Uterus (tissue), 4 donors: Measurements from ENCODE around the gene CPT1A. TPM values are rescaled to one million over a fixed set of nuclear protein-coding genes. Genes with fewer than 3 reads are reported as not detected.

Experiments used
- DNase-seq, 2 donors: peaks; one replicate each; pipeline ENCODE4 v3.0.0-alpha.2; 2019 to 2020
- H3K27ac ChIP-seq, 2 donors: fragments of 200-600 bp; sonication (generic); 1 replicate in 1 of 2; 2 replicates in 1 of 2; pipeline ENCODE4 v1.5.1; 2016 to 2018
- H3K27me3 ChIP-seq, 2 donors: fragments of 200-600 bp; sonication (generic); one replicate each; pipeline ENCODE4 v1.5.1; 2018 to 2019; ENCODE audit warnings: control low read depth in 1 of 2
- H3K36me3 ChIP-seq, 2 donors: fragments of 200-600 bp; sonication (generic); one replicate each; pipeline ENCODE4 v1.5.1; 2019; ENCODE audit warnings: control low read depth in 1 of 2
- H3K4me1 ChIP-seq, 2 donors: fragments of 200-600 bp; sonication (generic); one replicate each; pipeline ENCODE4 v1.5.1; 2018 to 2019; ENCODE audit warnings: control low read depth in 1 of 2
- H3K4me3 ChIP-seq, 2 donors: fragments of 200-600 bp; sonication (generic); 1 replicate in 1 of 2; 2 replicates in 1 of 2; pipeline ENCODE4 v1.5.1; 2018 to 2019; ENCODE audit warnings: mild to moderate bottlenecking in 1 of 2
- H3K9me3 ChIP-seq, 2 donors: fragments of 200-600 bp; sonication (generic); one replicate each; pipeline ENCODE4 v1.5.1; 2019; ENCODE audit warnings: control low read depth in 1 of 2
- POLR2A ChIP-seq, 2 donors: fragments of 450-650 bp; IDR thresholded peaks; one replicate each; pipeline ENCODE4 v1.6.1; 2016; ENCODE audit warnings: antibody characterized with exemption in 2 of 2, mild to moderate bottlenecking in 1 of 2, moderate library complexity in 1 of 2
- intact Hi-C: fragments of 100-400 bp; cut with DNase I; formaldehyde crosslinking; loops from one replicate; pipeline ENCODE4 v1.15.1; 2023; ENCODE audit warnings: low total_unique reads
- total RNA-seq, 4 donors: library from RNA; depleted of rRNA in 3 of 4; stranded (reverse); fragments of >200 nt in 3 of 4; gene quantifications; one replicate each; pipeline versions ENCODE4 v1.1.0 to v1.2.4, GENCODE V29; 2014 to 2023
- TF ChIP-seq, protein P1 (sequence below), 4 experiments: fragments of 200-600 bp in 2 of 4; fragments of 450-650 bp in 2 of 4; sonication (generic) in 2 of 4; IDR thresholded peaks; one replicate each; pipeline ENCODE4 v1.5.1; 2016 to 2019; ENCODE audit warnings: antibody characterized with exemption in 4 of 4, mild to moderate bottlenecking in 2 of 4, moderate library complexity in 1 of 4
- donor health status: DM: yes; HTN: yes; CAD: no.

CPT1A gene
- total RNA-seq, 4 donors from 2014 or later = 27.2 to 125 (median 67.9) TPM

DNA sequence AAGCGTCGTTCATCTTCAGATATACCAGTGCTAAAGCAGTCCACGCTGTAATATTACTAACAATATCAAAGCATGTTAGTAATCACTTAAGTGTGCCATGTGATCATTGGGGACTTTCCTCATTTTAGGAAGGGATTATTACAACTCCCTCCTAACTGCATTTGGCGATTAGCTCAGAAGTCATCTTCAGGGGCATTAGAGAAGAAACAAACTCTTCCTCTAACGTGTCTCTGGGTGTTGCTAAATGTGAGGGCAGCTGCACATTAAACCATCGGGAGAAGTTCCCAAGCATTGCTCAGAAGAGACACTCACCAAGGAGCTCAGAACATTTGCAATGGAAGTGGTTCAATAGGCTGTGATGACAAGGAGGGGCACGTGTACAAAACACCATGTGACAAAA, 107.6 kb downstream of the CPT1A start:
- Histone ChIP-seq H3K9me3 (no peaks in the 10 kb centered on the region), H3K27ac (no peak overlapping the region), H3K4me3 (no peak overlapping the region), H3K36me3 (no peaks in the 10 kb centered on the region), H3K4me1 (no peaks in the 10 kb centered on the region), H3K27me3 (no peaks in the 10 kb centered on the region)
- intact Hi-C loops = no loop called here
- TF ChIP-seq, protein P1, sequence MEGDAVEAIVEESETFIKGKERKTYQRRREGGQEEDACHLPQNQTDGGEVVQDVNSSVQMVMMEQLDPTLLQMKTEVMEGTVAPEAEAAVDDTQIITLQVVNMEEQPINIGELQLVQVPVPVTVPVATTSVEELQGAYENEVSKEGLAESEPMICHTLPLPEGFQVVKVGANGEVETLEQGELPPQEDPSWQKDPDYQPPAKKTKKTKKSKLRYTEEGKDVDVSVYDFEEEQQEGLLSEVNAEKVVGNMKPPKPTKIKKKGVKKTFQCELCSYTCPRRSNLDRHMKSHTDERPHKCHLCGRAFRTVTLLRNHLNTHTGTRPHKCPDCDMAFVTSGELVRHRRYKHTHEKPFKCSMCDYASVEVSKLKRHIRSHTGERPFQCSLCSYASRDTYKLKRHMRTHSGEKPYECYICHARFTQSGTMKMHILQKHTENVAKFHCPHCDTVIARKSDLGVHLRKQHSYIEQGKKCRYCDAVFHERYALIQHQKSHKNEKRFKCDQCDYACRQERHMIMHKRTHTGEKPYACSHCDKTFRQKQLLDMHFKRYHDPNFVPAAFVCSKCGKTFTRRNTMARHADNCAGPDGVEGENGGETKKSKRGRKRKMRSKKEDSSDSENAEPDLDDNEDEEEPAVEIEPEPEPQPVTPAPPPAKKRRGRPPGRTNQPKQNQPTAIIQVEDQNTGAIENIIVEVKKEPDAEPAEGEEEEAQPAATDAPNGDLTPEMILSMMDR (IDR thresholded peaks at IDR 0.05) = no peak
- TF ChIP-seq POLR2A (IDR thresholded peaks at IDR 0.05) = no peak
- DNase-seq = no peak

DNA sequence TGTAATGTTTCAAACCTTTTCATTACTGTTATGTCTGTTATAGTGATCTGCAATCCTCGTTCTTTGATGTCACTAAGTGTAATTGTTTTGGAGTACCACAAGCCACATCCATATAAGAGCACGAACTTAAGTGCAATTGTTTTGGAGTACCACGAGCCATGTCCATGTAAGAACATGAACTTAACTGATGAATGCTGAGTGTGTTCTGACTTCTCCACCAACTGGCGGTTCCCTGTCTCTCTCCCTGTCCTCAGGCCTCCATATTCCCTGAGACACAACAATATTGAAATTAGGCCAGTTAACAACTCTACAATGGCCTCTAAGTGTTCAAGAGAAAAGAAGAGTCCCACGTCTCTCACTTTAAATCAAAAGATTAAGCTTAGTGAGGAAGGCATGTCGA, 113.9 kb downstream of the CPT1A start:
- Histone ChIP-seq H3K27ac (no peak overlapping the region), H3K4me3 (no peak overlapping the region), H3K9me3 (no peaks in the 10 kb centered on the region), H3K4me1 (no peaks in the 10 kb centered on the region), H3K36me3 (no peaks in the 10 kb centered on the region), H3K27me3 (no peaks in the 10 kb centered on the region)
- intact Hi-C loops = no loop called here
- DNase-seq = no peak
- TF ChIP-seq, protein P1 (IDR thresholded peaks at IDR 0.05) = no peak
- TF ChIP-seq POLR2A (IDR thresholded peaks at IDR 0.05) = no peak

DNA sequence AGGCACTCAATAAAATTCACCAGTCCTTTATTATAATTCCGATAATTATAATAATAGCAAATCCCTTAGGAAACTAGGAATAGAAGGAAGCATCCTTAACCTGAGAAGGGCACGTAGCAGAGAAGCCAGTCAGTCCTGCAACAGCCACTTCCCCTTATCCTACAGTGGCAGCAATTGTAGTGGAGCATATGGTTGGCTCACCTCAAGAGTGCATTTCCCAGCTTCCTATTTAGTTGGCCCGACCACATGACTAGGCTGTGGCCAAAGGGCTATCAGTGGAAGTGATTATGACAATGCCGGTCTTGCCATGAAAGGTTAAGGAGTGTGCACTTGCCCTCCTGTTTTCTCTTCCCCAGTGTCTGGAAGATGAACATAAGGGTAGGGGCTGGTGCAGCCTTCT, 117.4 kb downstream of the CPT1A start:
- intact Hi-C loops = no loop called here
- TF ChIP-seq, protein P1 (IDR thresholded peaks at IDR 0.05) = no peak
- TF ChIP-seq POLR2A (IDR thresholded peaks at IDR 0.05) = no peak
- H3K36me3 ChIP-seq = no peaks in the 10 kb centered on the region
- H3K27ac ChIP-seq = no peak overlapping the region
- DNase-seq = no peak
- no peaks in the 10 kb centered on the region for H3K4me1 ChIP-seq
- peaks cover 0 to 3% of the 10 kb centered on the region in 2 donors for H3K9me3 ChIP-seq
- no peak overlapping the region for H3K4me3 ChIP-seq
- no peaks in the 10 kb centered on the region for H3K27me3 ChIP-seq

DNA sequence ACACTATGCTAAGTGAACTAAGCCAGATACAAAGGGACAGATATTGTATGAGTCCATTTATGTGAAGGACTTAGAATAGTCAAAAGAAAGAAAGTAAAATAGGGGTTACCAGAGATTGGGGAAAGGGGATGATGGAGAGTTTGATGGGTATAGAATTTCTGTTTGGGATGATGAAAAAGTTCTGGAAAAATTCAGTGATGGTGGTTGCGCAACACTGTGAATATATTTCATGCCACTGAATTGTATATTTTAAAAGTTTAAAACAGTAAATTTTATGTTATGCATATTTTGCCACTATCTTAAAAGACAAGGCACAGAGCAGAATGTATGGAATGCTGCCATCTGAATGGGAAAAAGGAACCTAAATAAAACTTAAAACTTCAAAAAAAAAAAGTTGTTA, 119.6 kb downstream of the CPT1A start:
- Histone ChIP-seq H3K4me1 (no peaks in the 10 kb centered on the region), H3K9me3 (peaks cover 0 to 3% of the 10 kb centered on the region in 2 donors), H3K27me3 (no peaks in the 10 kb centered on the region), H3K27ac (no peak overlapping the region), H3K4me3 (no peak overlapping the region), H3K36me3 (no peaks in the 10 kb centered on the region)
- DNase-seq = no peak
- intact Hi-C loops = no loop called here
- no peak for TF ChIP-seq POLR2A (IDR thresholded peaks at IDR 0.05)
- TF ChIP-seq, protein P1 (IDR thresholded peaks at IDR 0.05) = no peak

DNA sequence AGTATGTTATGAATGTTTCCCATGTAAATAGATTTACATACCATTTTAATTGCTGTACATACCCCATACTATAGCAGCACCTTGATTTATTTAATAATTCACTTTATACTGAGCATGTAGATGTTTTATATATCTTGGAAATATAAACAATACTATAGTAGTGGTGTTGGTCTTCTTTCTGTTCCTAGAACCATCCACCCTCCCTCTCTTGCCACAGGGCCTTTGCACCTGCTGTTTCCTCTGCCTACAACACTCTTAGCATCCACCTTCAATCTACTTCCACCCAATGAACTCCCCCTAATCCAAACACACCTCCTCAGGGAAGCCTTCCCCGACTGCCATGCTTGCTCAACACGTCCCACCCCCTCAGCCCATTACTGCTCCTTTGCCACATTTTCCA, 120.6 kb downstream of the CPT1A start:
- Histone ChIP-seq H3K27ac (no peak overlapping the region), H3K9me3 (peaks cover 0 to 3% of the 10 kb centered on the region in 2 donors), H3K36me3 (no peaks in the 10 kb centered on the region), H3K27me3 (no peaks in the 10 kb centered on the region), H3K4me3 (no peak overlapping the region), H3K4me1 (no peaks in the 10 kb centered on the region)
- intact Hi-C loops = no loop called here
- no peak for DNase-seq
- no peak for TF ChIP-seq POLR2A (IDR thresholded peaks at IDR 0.05)
- TF ChIP-seq, protein P1 (IDR thresholded peaks at IDR 0.05) = no peak
